GM19372 (cell line): ENCODE results near the gene LY6G6F.
"Not testable (repeated sequence)": the region's sequence is repeated elsewhere in the genome, so short reads cannot be mapped to it uniquely, and the experiment has no call there.

Source experiments
- ATAC-seq: cut with Tn5 transposase; IDR thresholded peaks from one replicate; pipeline ENCODE4 v1.9.1; 2021; ENCODE audit warnings: mild to moderate bottlenecking, low read depth, moderate library complexity; ENCODE audit not compliant: unreplicated experiment

LY6G6F gene

DNA sequence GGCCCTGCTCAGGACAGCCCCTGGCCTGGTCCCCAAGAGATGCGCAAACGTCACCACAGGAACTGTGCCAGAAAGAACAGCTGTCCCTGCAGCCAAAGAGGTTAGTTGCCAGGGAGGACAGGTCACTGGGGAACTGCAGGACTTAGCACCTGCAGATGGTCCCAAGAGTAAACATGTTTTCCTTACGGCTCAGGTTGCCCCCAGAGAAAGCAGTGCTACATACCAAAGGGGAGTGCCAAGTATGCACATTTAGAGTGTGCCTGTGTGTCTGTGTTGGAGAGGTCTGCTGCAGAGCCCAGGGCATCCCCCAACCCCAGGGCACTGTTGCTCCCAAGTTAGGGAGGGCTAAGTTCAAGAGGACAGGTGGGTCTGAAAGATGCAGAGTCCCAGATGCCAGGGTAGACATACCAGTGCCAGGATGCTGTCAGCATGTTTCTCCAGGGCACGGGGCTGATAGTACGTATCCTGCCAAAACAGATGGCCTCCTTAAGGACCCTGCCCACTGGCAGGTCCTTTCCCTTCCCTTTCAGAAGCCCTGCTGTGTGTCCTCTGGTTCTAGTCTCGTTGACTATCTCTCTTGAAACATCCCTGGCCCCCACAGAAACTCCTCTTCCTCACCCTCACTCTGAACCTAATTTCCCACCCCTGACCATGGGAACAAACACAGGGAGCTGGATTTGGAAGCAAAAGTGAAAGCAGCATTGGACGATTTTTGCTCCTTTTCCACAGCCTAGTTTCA, 4.8 kb upstream of the LY6G6F start:
- ATAC-seq: no peak

GRCh38 chr6:31702405-31702818, 4.3 kb upstream of the LY6G6F start:
- ATAC-seq: no peak

- peak; percentile 93 for ATAC-seq
These were observed 3.6 kb upstream of the LY6G6F start, which contains the start of gene ABHD16A for GRCh38 chr6:31702819-31703716. Gene ABHD16A, minus strand, starts transcription at chr6:31703324. Its CDS starts 43 bp downstream, at chr6:31703281.

DNA sequence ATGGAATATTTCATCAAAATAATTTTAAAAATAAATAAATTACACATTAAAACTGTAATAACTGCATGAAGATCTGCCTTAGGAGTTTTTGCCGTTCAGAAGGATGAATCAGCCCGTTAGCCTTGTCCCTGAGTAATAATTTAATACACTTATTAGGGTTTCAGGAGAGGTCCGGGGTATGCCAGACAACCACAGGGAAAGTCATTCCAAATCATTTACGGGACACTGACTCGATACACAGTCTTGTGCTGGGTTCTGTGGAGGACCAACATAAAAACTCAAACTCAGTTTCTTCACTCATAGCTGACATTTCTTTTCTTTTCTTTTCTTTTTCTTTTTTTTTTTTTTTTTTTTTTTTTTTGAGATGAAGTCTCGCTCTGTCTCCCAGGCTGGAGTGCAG, 735 bp upstream of the LY6G6F start:
- ATAC-seq: no peak

DNA sequence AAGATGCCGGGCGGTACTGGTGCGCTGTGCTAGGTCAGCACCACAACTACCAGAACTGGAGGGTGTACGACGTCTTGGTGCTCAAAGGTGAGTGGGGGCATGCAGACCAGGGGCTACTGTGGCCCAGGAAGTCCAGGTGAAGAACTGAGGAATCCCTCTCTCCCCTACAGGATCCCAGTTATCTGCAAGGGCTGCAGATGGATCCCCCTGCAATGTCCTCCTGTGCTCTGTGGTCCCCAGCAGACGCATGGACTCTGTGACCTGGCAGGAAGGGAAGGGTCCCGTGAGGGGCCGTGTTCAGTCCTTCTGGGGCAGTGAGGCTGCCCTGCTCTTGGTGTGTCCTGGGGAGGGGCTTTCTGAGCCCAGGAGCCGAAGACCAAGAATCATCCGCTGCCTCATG, 1.0 kb downstream of the LY6G6F start:
- no peak for ATAC-seq

- ATAC-seq: no peak
These were observed 1.6 kb downstream of the LY6G6F start for GRCh38 chr6:31708224-31708623.

DNA sequence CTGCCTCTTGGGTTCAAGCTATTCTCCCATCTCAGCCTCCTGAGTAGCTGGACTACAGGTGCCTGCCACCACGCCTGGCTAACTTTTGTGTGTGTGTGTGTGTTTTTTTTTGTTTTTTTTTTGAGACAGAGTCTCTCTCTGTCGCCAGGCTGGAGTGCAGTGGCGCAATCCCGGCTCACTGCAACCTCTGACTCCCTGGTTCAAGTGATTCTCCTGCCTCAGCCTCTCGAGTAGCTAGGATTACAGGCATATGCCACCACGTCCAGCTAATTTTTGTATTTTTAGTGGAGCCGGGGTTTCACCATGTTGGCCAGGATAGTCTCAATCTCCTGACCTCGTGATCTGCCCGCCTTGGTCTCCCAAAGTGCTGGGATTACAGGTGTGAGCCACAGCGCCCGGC, 2.5 kb downstream of the LY6G6F start:
- ATAC-seq: not testable (repeated sequence)

GRCh38 chr6:31710523-31711219, 4.0 kb downstream of the LY6G6F start:
- no peak for ATAC-seq

DNA sequence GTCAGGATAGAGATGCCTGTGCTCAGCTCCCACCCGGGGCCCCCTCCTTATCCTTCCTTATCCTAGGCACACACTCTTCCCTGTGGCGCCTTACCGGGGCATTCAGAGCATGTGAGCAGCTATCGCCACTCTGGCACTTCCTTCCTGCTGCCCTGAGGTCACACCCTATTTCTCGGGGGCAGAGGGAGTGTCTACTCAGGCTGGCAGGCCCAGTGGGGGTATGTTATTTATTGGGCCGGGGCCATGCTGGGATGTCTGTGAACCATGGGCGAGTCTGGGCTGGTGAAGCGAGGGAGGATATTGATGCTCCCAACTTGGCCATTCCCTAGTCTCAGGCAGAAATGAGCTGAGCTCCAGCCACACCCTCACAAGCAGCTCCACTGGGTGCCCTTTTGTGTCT, 4.6 kb downstream of the LY6G6F start:
- ATAC-seq: no peak

DNA sequence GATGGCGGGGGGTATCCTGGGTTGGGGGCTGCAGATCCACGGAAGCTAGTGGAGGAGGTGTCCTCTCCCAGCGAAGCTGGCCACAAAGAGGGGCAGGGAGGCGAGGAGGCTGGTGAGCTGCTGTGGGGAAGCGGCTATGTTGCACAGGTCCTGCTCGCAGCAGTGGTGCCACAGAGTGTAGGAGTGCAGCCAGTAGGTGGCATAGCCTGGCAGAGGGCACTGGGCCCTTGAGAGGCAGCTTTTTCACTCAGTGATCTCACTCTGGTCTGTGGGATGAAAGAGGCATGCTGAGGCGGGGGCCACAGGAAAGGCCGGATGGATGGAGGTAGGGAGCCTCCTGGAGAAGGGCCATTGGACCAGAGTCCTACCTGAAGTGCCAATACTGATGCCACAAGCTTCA, 5.6 kb downstream of the LY6G6F start:
- ATAC-seq: no peak

GRCh38 chr6:31713465-31713864, 6.8 kb downstream of the LY6G6F start:
- ATAC-seq: no peak

GRCh38 chr6:31713991-31714684, 7.5 kb downstream of the LY6G6F start:
- ATAC-seq: no peak

DNA sequence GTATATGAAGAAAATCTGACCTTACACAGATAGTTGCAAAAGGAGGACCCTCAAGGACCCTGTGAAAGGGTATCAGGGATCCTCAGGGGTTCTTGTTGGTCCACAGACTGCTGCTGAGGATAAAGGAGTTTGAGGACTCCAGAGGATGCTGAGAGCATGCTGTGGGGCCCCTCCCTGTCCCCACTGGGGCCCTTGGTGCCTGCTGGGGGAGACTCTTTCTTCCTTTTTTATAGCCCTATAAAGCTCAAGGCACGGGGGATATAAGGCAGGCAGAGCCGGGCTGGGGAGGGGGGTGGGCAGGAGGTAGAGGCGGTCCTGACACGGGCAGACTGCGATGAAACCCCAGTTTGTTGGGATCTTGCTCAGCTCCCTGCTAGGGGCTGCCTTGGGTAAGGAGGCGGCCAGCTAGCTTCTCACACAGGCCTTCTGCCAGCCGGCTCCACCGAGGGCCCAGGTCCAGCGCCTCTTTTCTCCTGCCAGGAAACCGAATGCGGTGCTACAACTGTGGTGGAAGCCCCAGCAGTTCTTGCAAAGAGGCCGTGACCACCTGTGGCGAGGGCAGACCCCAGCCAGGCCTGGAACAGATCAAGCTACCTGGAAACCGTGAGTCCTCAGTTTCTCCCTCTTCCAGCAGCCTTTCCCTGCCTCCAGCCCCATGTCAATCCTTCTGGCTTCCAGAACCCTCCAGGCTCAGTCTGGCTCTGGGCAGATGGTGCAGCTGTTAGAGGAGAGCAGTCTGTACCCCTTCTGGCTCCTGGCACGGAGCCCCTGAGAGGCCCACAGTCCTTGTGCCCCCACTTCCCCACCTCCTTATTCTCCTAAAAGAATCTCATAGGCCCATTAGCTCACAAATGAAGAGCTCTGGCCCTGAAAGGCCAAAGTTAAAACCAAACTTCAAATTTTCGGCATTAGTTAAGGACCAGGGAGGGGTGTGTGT, 8.6 kb downstream of the LY6G6F start, which contains the start of gene LY6G6D:
LY6G6D (plus strand) TSS at position 327 of the 937 bp plus-strand sequence; CDS start at position 335, 8 bp downstream.
- no peak for ATAC-seq

DNA sequence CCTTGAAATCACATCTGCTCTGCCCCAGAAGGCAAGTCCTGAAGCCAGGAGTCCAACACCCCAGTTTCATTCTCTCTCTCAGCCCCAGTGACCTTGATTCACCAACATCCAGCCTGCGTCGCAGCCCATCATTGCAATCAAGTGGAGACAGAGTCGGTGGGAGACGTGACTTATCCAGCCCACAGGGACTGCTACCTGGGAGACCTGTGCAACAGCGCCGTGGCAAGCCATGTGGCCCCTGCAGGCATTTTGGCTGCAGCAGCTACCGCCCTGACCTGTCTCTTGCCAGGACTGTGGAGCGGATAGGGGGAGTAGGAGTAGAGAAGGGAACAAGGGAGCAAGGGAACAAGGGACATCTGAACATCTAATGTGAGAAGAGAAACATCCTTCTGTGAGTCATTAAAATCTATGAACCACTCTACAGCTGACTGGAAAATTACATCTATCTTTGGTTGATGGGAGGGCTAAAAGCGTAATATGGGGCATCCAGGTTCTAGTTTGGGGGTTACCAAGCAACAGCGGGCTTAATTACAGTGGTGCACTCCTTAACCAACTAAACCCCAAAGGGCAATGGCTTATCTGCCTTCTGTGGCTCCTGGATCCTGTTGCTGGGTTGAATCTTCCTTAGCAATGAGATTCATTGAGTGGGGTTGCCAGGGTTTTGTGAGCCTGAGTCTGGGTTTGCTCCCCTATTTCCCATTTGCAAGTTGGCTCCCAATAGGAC, 11.0 kb downstream of the LY6G6F start:
- no peak for ATAC-seq

DNA sequence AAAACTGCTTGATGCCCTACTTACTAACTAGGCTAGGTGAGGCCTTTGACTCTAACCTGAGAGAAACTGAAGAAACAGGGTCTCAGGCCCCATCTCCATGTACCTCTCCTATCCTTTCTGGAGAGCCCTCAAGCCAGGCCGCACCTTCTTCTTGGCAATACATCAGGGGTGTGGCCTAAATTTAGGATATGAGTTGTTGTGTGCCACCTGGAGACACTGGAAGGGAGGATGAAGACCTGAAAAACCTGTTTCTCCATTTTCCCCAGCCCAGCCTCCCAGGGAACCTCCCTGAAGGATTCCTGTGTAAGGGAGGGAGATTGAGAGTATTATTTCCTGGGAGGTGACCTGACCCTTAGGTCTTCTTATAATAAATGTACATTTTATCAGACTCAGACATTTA, 11.6 kb downstream of the LY6G6F start:
- no peak for ATAC-seq

DNA sequence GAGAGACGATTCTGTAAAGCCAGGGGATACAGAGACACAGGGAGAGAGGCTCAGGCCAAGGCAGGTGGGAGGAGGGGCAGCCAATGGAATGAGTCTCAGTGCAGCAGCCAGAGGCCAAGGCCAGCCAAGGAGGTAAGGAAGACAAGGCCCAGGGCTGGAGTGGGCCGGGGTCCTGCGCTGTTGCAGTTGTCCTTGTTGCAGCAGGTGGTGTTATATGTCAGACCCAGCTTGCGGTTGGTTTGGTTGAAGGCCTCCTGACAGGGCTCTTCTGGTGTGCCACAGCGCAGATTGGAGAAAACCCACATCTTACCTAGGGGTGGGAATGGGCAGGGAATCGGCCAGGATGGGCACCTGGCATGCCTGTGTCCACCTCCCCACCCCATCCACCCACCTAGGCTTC, 12.3 kb downstream of the LY6G6F start:
- no peak for ATAC-seq

GRCh38 chr6:31720196-31720770, 13.6 kb downstream of the LY6G6F start:
- ATAC-seq: no peak

- no peak for ATAC-seq
These were observed 14.8 kb downstream of the LY6G6F start, which contains the start of gene LY6G6C for GRCh38 chr6:31721351-31722020. Gene LY6G6C, minus strand, starts transcription at chr6:31721746. Its CDS starts 67 bp downstream, at chr6:31721679.
